ENCODE results near the gene NBPF15.
A peak's percentile ranks its signal among the peaks of the same experiment; 100 is the strongest.
"Not testable (repeated sequence)": the region's sequence is repeated elsewhere in the genome, so short reads cannot be mapped to it uniquely, and the experiment has no call there.

NBPF15 gene

GRCh38 chr1:144461136-144461759 is at the start of gene NBPF15:
Gene NBPF15 (minus strand): TSS chr1:144461669. CDS start chr1:144440003, 21,666 bp downstream.
- not testable (repeated sequence) for H3K36me3 Mint-ChIP-seq (ENCODE audit: low read depth); H3K9me3 Mint-ChIP-seq; H3K4me1 Mint-ChIP-seq (ENCODE audit: low read depth); H3K27me3 Mint-ChIP-seq (ENCODE audit: low read depth)
- Mint-ChIP-seq H3K4me3 (peak within 1 kb of the TSS; percentile 95), H3K27ac (peak within 1 kb of the TSS; percentile 91)
- DNase-seq (ENCODE audit: low spot score), result peak; percentile 71

DNA sequence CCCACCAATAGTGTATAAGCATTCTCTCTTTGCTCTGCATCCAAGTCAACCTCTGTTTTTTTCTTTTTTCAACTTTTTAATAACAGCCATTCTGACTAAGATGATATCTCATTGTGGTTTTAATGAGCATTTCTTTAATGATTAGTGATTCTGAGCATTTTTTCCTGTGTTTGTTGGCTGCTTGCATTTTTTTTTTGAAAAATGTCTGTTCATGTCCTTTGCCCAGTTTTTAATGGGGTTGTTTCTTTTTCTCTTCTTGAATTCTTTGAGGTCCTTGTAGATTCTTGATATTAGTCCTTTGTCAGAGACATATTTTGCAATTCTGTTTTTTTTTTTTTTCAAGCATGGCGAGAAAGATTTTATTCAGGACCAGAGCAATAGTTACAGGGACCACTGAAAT is 35.0 kb upstream of the NBPF15 start:
- not testable (repeated sequence) for H3K4me1 Mint-ChIP-seq (ENCODE audit: low read depth); H3K4me3 Mint-ChIP-seq; H3K36me3 Mint-ChIP-seq (ENCODE audit: low read depth); H3K9me3 Mint-ChIP-seq; H3K27ac Mint-ChIP-seq; H3K27me3 Mint-ChIP-seq (ENCODE audit: low read depth); DNase-seq (ENCODE audit: low spot score)

DNA sequence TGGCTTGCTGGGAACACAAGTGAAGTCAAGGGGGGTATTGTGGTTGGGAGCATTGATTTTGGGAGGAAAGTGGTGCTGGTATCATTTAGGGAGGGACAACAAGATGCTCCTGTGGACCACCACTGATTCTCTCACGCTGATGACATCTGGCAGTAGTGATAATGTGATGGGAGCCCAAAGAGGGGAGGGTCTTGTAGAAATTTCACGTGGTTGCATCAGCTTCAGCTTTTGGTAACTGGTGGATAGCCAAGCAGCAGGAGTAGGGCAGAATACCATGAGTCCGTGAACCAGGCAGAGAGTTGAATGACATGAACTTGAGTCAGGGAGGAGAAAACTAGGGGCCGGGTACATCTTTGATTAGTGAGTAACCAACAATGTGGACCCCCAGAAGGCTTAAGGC is 32.7 kb upstream of the NBPF15 start:
- DNase-seq (ENCODE audit: low spot score); H3K4me3 Mint-ChIP-seq; H3K9me3 Mint-ChIP-seq; H3K36me3 Mint-ChIP-seq (ENCODE audit: low read depth); H3K27me3 Mint-ChIP-seq (ENCODE audit: low read depth); H3K27ac Mint-ChIP-seq; H3K4me1 Mint-ChIP-seq (ENCODE audit: low read depth): not testable (repeated sequence)

GRCh38 chr1:144490394-144490793 is 28.9 kb upstream of the NBPF15 start:
- H3K27me3 Mint-ChIP-seq (ENCODE audit: low read depth); H3K36me3 Mint-ChIP-seq (ENCODE audit: low read depth); DNase-seq (ENCODE audit: low spot score); H3K9me3 Mint-ChIP-seq; H3K27ac Mint-ChIP-seq; H3K4me1 Mint-ChIP-seq (ENCODE audit: low read depth): not testable (repeated sequence)
- H3K4me3 Mint-ChIP-seq, result peak overlapping the region; percentile 34

- not testable (repeated sequence) for H3K27ac Mint-ChIP-seq; H3K27me3 Mint-ChIP-seq (ENCODE audit: low read depth); DNase-seq (ENCODE audit: low spot score); H3K4me1 Mint-ChIP-seq (ENCODE audit: low read depth); H3K9me3 Mint-ChIP-seq; H3K36me3 Mint-ChIP-seq (ENCODE audit: low read depth); H3K4me3 Mint-ChIP-seq
Observed at GRCh38 chr1:144487002-144487401, 25.5 kb upstream of the NBPF15 start.

- H3K4me3 Mint-ChIP-seq, H3K9me3 Mint-ChIP-seq: not testable (repeated sequence)
Observed at GRCh38 chr1:144485048-144485993, 23.9 kb upstream of the NBPF15 start.

DNA sequence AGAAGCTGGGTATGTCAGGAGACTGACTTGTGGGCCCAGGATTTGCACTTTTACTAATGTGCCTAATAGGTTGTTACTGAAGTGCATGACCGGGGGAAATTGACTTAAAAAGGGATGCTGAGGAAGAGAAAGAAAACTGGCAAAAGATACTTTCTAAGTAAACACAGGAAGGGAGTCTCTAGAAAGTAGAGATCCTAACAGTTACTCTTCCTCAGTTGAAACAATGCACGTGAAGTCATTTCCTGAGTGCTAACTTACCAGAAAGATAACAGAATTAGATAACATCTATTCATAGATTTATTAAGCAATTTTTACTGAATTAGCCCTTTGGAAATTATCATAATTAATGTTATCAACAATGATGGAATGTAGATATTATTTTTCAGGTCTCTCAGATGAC is 12.4 kb upstream of the NBPF15 start:
- not testable (repeated sequence) for H3K27ac Mint-ChIP-seq; H3K4me1 Mint-ChIP-seq (ENCODE audit: low read depth); H3K9me3 Mint-ChIP-seq; H3K27me3 Mint-ChIP-seq (ENCODE audit: low read depth); H3K4me3 Mint-ChIP-seq; H3K36me3 Mint-ChIP-seq (ENCODE audit: low read depth); DNase-seq (ENCODE audit: low spot score)

More at GRCh38 chr1:144485048-144485993, 23.9 kb upstream of the NBPF15 start:
- DNase-seq (ENCODE audit: low spot score); H3K27ac Mint-ChIP-seq; H3K36me3 Mint-ChIP-seq (ENCODE audit: low read depth); H3K27me3 Mint-ChIP-seq (ENCODE audit: low read depth); H3K4me1 Mint-ChIP-seq (ENCODE audit: low read depth): not testable (repeated sequence)

- H3K27ac Mint-ChIP-seq; H3K4me1 Mint-ChIP-seq (ENCODE audit: low read depth); H3K36me3 Mint-ChIP-seq (ENCODE audit: low read depth); H3K9me3 Mint-ChIP-seq; DNase-seq (ENCODE audit: low spot score); H3K4me3 Mint-ChIP-seq: not testable (repeated sequence)
- peaks cover 13% of the 10 kb centered on the region for H3K27me3 Mint-ChIP-seq (ENCODE audit: low read depth)
Observed at GRCh38 chr1:144471434-144471833, 10.0 kb upstream of the NBPF15 start.

GRCh38 chr1:144461778-144462177 is 309 bp upstream of the NBPF15 start:
- not testable (repeated sequence) for H3K9me3 Mint-ChIP-seq; H3K4me1 Mint-ChIP-seq (ENCODE audit: low read depth); H3K27me3 Mint-ChIP-seq (ENCODE audit: low read depth); H3K27ac Mint-ChIP-seq; H3K4me3 Mint-ChIP-seq; H3K36me3 Mint-ChIP-seq (ENCODE audit: low read depth); DNase-seq (ENCODE audit: low spot score)

GRCh38 chr1:144460686-144461085 is 783 bp downstream of the NBPF15 start:
- not testable (repeated sequence) for H3K27ac Mint-ChIP-seq; H3K36me3 Mint-ChIP-seq (ENCODE audit: low read depth); H3K27me3 Mint-ChIP-seq (ENCODE audit: low read depth); H3K4me1 Mint-ChIP-seq (ENCODE audit: low read depth); H3K9me3 Mint-ChIP-seq
- peak; percentile 26 for DNase-seq (ENCODE audit: low spot score)
- H3K4me3 Mint-ChIP-seq, result peak overlapping the region; percentile 95

GRCh38 chr1:144442402-144442801 is 19.1 kb downstream of the NBPF15 start:
- DNase-seq (ENCODE audit: low spot score); H3K27me3 Mint-ChIP-seq (ENCODE audit: low read depth); H3K4me3 Mint-ChIP-seq; H3K36me3 Mint-ChIP-seq (ENCODE audit: low read depth); H3K4me1 Mint-ChIP-seq (ENCODE audit: low read depth); H3K27ac Mint-ChIP-seq; H3K9me3 Mint-ChIP-seq: not testable (repeated sequence)

DNA sequence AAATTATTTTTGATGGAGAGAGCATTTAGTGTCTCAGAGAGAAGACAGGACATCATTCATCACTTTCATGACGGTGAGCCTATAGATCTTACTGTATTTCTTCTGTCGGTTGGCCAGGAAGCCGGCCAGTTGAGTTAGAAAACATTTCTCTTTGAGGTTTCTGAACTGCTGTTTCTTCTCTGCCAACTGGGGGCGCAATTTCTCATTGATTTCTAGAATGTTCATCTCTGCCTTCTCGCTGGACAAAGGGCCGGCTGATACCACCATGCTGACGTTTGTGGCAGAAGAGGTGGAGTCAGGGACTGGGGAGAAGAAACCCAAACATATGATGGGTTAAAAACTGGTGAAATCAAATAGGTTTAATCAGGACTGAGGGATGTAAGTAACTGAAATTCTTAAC is 21.7 kb downstream of the NBPF15 start:
- H3K36me3 Mint-ChIP-seq (ENCODE audit: low read depth); H3K4me1 Mint-ChIP-seq (ENCODE audit: low read depth); DNase-seq (ENCODE audit: low spot score); H3K4me3 Mint-ChIP-seq; H3K9me3 Mint-ChIP-seq; H3K27ac Mint-ChIP-seq; H3K27me3 Mint-ChIP-seq (ENCODE audit: low read depth): not testable (repeated sequence)

DNA sequence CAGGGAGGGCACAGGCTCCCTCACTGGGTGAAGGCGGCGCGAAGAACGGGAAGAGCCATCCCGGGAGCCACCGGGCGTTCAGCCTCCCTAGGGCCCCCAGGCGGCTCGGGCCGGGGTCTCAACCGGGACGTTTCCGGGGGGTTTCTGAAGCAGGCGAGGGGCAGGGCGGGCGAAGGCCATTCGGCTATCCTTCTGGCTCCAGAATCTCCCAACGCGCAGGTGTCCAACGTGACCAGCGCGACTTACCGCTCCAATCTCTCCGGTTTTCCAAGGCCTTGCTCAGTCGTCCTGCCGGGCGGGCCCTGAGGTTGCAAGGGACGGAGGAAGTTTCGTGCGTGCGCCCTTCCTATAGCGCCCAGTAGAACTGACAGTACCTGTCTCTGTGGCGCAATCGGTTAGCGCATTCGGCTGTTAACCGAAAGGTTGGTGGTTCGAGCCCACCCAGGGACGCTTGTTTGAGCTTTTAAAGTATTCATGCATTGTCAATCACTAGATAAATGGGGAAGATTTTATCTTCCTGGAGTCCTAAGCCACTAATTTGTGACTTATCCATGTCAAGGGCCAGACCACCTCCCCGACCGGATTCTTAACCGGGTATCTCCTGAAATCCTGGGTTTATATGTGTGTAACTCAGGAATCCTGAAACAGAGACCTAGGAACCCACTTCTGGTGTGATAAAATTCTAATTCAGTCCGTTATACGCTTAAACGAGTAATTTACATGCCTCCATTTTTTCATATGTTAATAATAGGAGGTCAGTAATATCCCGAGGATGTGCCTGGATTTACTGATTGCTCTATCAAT is 42.4 kb downstream of the NBPF15 start:
- not testable (repeated sequence) for H3K27me3 Mint-ChIP-seq (ENCODE audit: low read depth); H3K4me1 Mint-ChIP-seq (ENCODE audit: low read depth); H3K36me3 Mint-ChIP-seq (ENCODE audit: low read depth); H3K9me3 Mint-ChIP-seq
- Mint-ChIP-seq H3K27ac (peak overlapping the region; percentile 90), H3K4me3 (peak overlapping the region; percentile 83)
- DNase-seq (ENCODE audit: low spot score), result peak; percentile 60
